Measurements from ENCODE around the gene CEP57. TPM values are rescaled to one million over a fixed set of nuclear protein-coding genes. Genes with fewer than 3 reads are reported as not detected.
A peak's percentile ranks its signal among the peaks of the same experiment; 100 is the strongest.

The CEP57 gene
- 10 to 100 TPM; 54.6 to 88.1 TPM for total RNA-seq
- polyA plus RNA-seq (2013, experiment 1 of 2) = 64.3 TPM
- 59.1 TPM for polyA plus RNA-seq (2013, experiment 2 of 2)
- long read RNA-seq, experiment 1, partial matches to known transcripts = 8 of 27 reads
- long read RNA-seq, experiment 1, other reads (novel, unspliced or antisense) = 13 of 27 reads
- long read RNA-seq, experiment 2, transcript CEP57-202 (11 exons, 3,178 nt) = major isoform, 58 of 133 reads
- long read RNA-seq, experiment 2, transcript CEP57-210 (7 exons, 2,084 nt) = minor isoform, 15 of 133 reads
- long read RNA-seq, experiment 2, partial matches to known transcripts = 7 of 133 reads
- long read RNA-seq, experiment 2, other reads (novel, unspliced or antisense) = 44 of 133 reads
- long read RNA-seq, experiment 3, transcript CEP57-202 (11 exons, 3,178 nt) = major isoform, 40 of 122 reads
- long read RNA-seq, experiment 3, transcript CEP57-210 (7 exons, 2,084 nt) = minor isoform, 18 of 122 reads
- long read RNA-seq, experiment 3, partial matches to known transcripts = 20 of 122 reads
- long read RNA-seq, experiment 3, other reads (novel, unspliced or antisense) = 40 of 122 reads
- long read RNA-seq, experiment 4, transcript CEP57-202 (11 exons, 3,178 nt) = minor isoform, 16 of 76 reads
- long read RNA-seq, experiment 4, transcript CEP57-210 (7 exons, 2,084 nt) = major isoform, 22 of 76 reads
- long read RNA-seq, experiment 4, partial matches to known transcripts = 9 of 76 reads
- long read RNA-seq, experiment 4, other reads (novel, unspliced or antisense) = 26 of 76 reads

GRCh38 chr11:95790123-95790932, at the start of gene CEP57:
TSS of gene CEP57 (plus strand) at chr11:95790498. CDS start at chr11:95790699, 201 bp downstream.
- Histone ChIP-seq H3K4me1 (ENCODE audit: control insufficient read depth, insufficient read depth, low read length) (no peaks in the 10 kb centered on the region), H3K27me3 (ENCODE audit: control insufficient read depth, insufficient read depth, low read length, poor library complexity, severe bottlenecking) (no peaks in the 10 kb centered on the region), H3K9ac (ENCODE audit: extremely low read depth, low read length, poor library complexity, severe bottlenecking) (peak within 1 kb of the TSS; percentile 97), H3K27ac (ENCODE audit: low read depth, low read length) (peak within 1 kb of the TSS; percentile 98), H3K4me3 (ENCODE audit: low read length) (peak within 1 kb of the TSS; percentile 97), H3K36me3 (ENCODE audit: control insufficient read depth, insufficient read depth, low read length) (peaks cover 30% of the 10 kb centered on the region), H3K9me3 (ENCODE audit: control insufficient read depth, low read length) (no peaks in the 10 kb centered on the region)
- no peak for TF ChIP-seq CTCF (conservative IDR thresholded peaks at IDR 0.05)
- H3K27ac Mint-ChIP-seq = peak within 1 kb of the TSS; percentile 100
- 0% methylated on average over 25 to 55 of the region's 55 CpGs for WGBS, 2 experiments (ENCODE audit: insufficient coverage in 1 of 2, insufficient read length in 1 of 2)
- peaks cover 33% of the 10 kb centered on the region for H3K4me1 Mint-ChIP-seq
- H3K36me3 Mint-ChIP-seq (ENCODE audit: low read depth) = peaks cover 27% of the 10 kb centered on the region
- no peaks in the 10 kb centered on the region for H3K9me3 Mint-ChIP-seq
- no peaks in the 10 kb centered on the region for H3K27me3 Mint-ChIP-seq (ENCODE audit: insufficient read depth)
- peak within 1 kb of the TSS; percentile 99 for H3K4me3 Mint-ChIP-seq
- DNase-seq = peak; percentile 98

- TF ChIP-seq CTCF (conservative IDR thresholded peaks at IDR 0.05) = no peak
- no peaks in the 10 kb centered on the region for H3K36me3 Mint-ChIP-seq (ENCODE audit: low read depth)
- no peak overlapping the region for H3K9ac ChIP-seq (ENCODE audit: extremely low read depth, low read length, poor library complexity, severe bottlenecking)
- no peak overlapping the region for H3K4me3 ChIP-seq (ENCODE audit: low read length)
- no peaks in the 10 kb centered on the region for H3K36me3 ChIP-seq (ENCODE audit: control insufficient read depth, insufficient read depth, low read length)
- no peaks in the 10 kb centered on the region for H3K9me3 ChIP-seq (ENCODE audit: control insufficient read depth, low read length)
- H3K27me3 Mint-ChIP-seq (ENCODE audit: insufficient read depth) = no peaks in the 10 kb centered on the region
- peaks cover 12% of the 10 kb centered on the region for H3K4me1 Mint-ChIP-seq
- WGBS, 2 experiments (ENCODE audit: insufficient coverage in 1 of 2, insufficient read length in 1 of 2) = 93% methylated on average over 1 of the region's 1 CpG; no CpG with 5 or more reads in 1 of the 2 experiments
- no peak for DNase-seq
- no peak overlapping the region for H3K27ac ChIP-seq (ENCODE audit: low read depth, low read length)
- no peaks in the 10 kb centered on the region for H3K27me3 ChIP-seq (ENCODE audit: control insufficient read depth, insufficient read depth, low read length, poor library complexity, severe bottlenecking)
- H3K4me1 ChIP-seq (ENCODE audit: control insufficient read depth, insufficient read depth, low read length) = no peaks in the 10 kb centered on the region
- H3K27ac Mint-ChIP-seq = no peak overlapping the region
- no peaks in the 10 kb centered on the region for H3K9me3 Mint-ChIP-seq
- no peak overlapping the region for H3K4me3 Mint-ChIP-seq
Observed at GRCh38 chr11:95750101-95750500, 40.2 kb upstream of the CEP57 start.

- Mint-ChIP-seq H3K4me1 (peaks cover 12% of the 10 kb centered on the region), H3K4me3 (no peak overlapping the region), H3K27ac (no peak overlapping the region), H3K9me3 (no peaks in the 10 kb centered on the region), H3K27me3 (ENCODE audit: insufficient read depth) (peaks cover 4% of the 10 kb centered on the region), H3K36me3 (ENCODE audit: low read depth) (no peaks in the 10 kb centered on the region)
- no peaks in the 10 kb centered on the region for H3K4me1 ChIP-seq (ENCODE audit: control insufficient read depth, insufficient read depth, low read length)
- no peak for TF ChIP-seq CTCF (conservative IDR thresholded peaks at IDR 0.05)
- no peaks in the 10 kb centered on the region for H3K27me3 ChIP-seq (ENCODE audit: control insufficient read depth, insufficient read depth, low read length, poor library complexity, severe bottlenecking)
- no peak for DNase-seq
- H3K27ac ChIP-seq (ENCODE audit: low read depth, low read length) = no peak overlapping the region
- no peak overlapping the region for H3K9ac ChIP-seq (ENCODE audit: extremely low read depth, low read length, poor library complexity, severe bottlenecking)
- H3K9me3 ChIP-seq (ENCODE audit: control insufficient read depth, low read length) = no peaks in the 10 kb centered on the region
- 89 to 100% methylated on average over 1 of the region's 1 CpG for WGBS, 2 experiments (ENCODE audit: insufficient coverage in 1 of 2, insufficient read length in 1 of 2)
- H3K36me3 ChIP-seq (ENCODE audit: control insufficient read depth, insufficient read depth, low read length) = no peaks in the 10 kb centered on the region
- no peak overlapping the region for H3K4me3 ChIP-seq (ENCODE audit: low read length)
Observed at GRCh38 chr11:95751515-95751914, 38.8 kb upstream of the CEP57 start.

Measured in endodermal cell (in vitro differentiated cells).